Measurements from ENCODE around the gene ABCB11. TPM values are rescaled to one million over a fixed set of nuclear protein-coding genes. Genes with fewer than 3 reads are reported as not detected.

Gene ABCB11
- total and polyA plus RNA-seq, 2 of the 4 experiments (the other 2 are of a cell fraction) = not detected

GRCh38 chr2:169034256-169034655 is 3.1 kb upstream of the ABCB11 start:
- Histone ChIP-seq H3K79me1 (ENCODE audit: low read depth in 1 of 2, low read length in 2 of 2) (no peaks in the 10 kb centered on the region), H3K9me3 (ENCODE audit: control insufficient read depth, insufficient read depth, low read length) (no peaks in the 10 kb centered on the region), H2BK20ac (ENCODE audit: low read depth, low read length) (no peak overlapping the region), H3K14ac (replicated peaks; ENCODE audit: low read depth, low read length) (no peak overlapping the region), H4K20me1 (ENCODE audit: insufficient read depth, low read length) (no peaks in the 10 kb centered on the region), H3K23ac (ENCODE audit: low read depth, low read length) (no peak overlapping the region), H2BK15ac (ENCODE audit: low read depth, low read length) (no peak overlapping the region), H4K5ac (ENCODE audit: low read depth, low read length) (no peak overlapping the region), H3K9me1 (ENCODE audit: insufficient read depth, low read length) (no peaks in the 10 kb centered on the region), H2AK5ac (ENCODE audit: low read depth, low read length) (no peak overlapping the region), H3K4me1 (ENCODE audit: control insufficient read depth, insufficient read depth, low read length) (no peaks in the 10 kb centered on the region), H3K27me3 (ENCODE audit: control insufficient read depth, insufficient read depth, low read length) (no peaks in the 10 kb centered on the region), H2AK9ac (replicated peaks; ENCODE audit: low read depth, low read length, poor library complexity) (no peak overlapping the region), H3K36me3 (ENCODE audit: control insufficient read depth, insufficient read depth, low read length) (no peaks in the 10 kb centered on the region), H3K4ac (ENCODE audit: low read depth, low read length) (no peak overlapping the region), H3K27ac (ENCODE audit: insufficient read depth, low read length) (no peak overlapping the region), H3K18ac (ENCODE audit: low read depth, low read length) (no peak overlapping the region), H2AFZ (replicated peaks; ENCODE audit: low read length, poor library complexity) (no peak overlapping the region), H2BK120ac (ENCODE audit: low read depth, low read length) (no peak overlapping the region), H4K8ac (ENCODE audit: low read depth in 2 of 2, low read length in 2 of 2) (no peak overlapping the region), H2BK5ac (ENCODE audit: low read depth, low read length, poor library complexity, severe bottlenecking) (no peak overlapping the region), H3K56ac (ENCODE audit: extremely low read depth, insufficient read depth, low read length) (no peak overlapping the region), H3K9ac (ENCODE audit: low read depth, low read length) (no peak overlapping the region), H3K4me2 (ENCODE audit: low read depth, low read length) (no peak overlapping the region), H4K91ac (ENCODE audit: insufficient read depth, low read depth, low read length) (no peak overlapping the region), H3K4me3 (ENCODE audit: insufficient read depth, low read depth, low read length) (no peak overlapping the region)
- WGBS, 2 experiments (ENCODE audit: extremely low coverage in 2 of 2, insufficient read length in 1 of 2) = no CpG with 5 or more reads among the region's 1 CpG
- in situ Hi-C loops (cut with MboI; ENCODE audit: low sequenced_read_pairs) (no loop called here), intact Hi-C loops (cut with micrococcal nuclease) (no loop called here), dilution Hi-C loops (cut with HindIII; ENCODE audit: low sequenced_read_pairs, unreplicated experiment) (no loop called here)
- ChIA-PET POLR2A (ENCODE audit: unreplicated experiment) (no interaction called here), CTCF (no interaction called here)
- DNase-seq (no peak), ATAC-seq (ENCODE audit: low read depth) (no peak)
- TF ChIP-seq RAD21 (IDR thresholded peaks at IDR 0.05; ENCODE audit: low read length) (no peak), BHLHE40 (IDR thresholded peaks at IDR 0.05; ENCODE audit: low read depth, low read length) (no peak), POLR2A (IDR thresholded peaks at IDR 0.05; ENCODE audit: low read depth, low read length) (no peak), NFE2L2 (IDR thresholded peaks at IDR 0.05; ENCODE audit: low read depth, low read length) (no peak), SMC3 (IDR thresholded peaks at IDR 0.05; ENCODE audit: low read depth, low read length) (no peak), CHD1 (IDR thresholded peaks at IDR 0.05; ENCODE audit: low read depth, low read length) (no peak), FOS (IDR thresholded peaks at IDR 0.05; ENCODE audit: low read depth, low read length) (no peak), MAFK (IDR thresholded peaks at IDR 0.05; ENCODE audit: low read depth, low read length) (no peak), MAZ (IDR thresholded peaks at IDR 0.05; ENCODE audit: borderline replicate concordance, low read depth, low read length) (no peak)
- TF ChIP-seq, protein P1, sequence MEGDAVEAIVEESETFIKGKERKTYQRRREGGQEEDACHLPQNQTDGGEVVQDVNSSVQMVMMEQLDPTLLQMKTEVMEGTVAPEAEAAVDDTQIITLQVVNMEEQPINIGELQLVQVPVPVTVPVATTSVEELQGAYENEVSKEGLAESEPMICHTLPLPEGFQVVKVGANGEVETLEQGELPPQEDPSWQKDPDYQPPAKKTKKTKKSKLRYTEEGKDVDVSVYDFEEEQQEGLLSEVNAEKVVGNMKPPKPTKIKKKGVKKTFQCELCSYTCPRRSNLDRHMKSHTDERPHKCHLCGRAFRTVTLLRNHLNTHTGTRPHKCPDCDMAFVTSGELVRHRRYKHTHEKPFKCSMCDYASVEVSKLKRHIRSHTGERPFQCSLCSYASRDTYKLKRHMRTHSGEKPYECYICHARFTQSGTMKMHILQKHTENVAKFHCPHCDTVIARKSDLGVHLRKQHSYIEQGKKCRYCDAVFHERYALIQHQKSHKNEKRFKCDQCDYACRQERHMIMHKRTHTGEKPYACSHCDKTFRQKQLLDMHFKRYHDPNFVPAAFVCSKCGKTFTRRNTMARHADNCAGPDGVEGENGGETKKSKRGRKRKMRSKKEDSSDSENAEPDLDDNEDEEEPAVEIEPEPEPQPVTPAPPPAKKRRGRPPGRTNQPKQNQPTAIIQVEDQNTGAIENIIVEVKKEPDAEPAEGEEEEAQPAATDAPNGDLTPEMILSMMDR (conservative IDR thresholded peaks at IDR 0.05; ENCODE audit: low read depth, low read length) = no peak
- no TSS peak for BruUV-seq (replicated peaks)

All from IMR-90 (cell line).